GM18507 (cell line): ENCODE results near the gene PCCA.
"Not testable (repeated sequence)": the region's sequence is repeated elsewhere in the genome, so short reads cannot be mapped to it uniquely, and the experiment has no call there.

ENCODE experiments used
- DNase-seq: peaks from one replicate; pipeline ENCODE4 v3.0.0; 2011; ENCODE audit warnings: low read depth; ENCODE audit not compliant: insufficient read length; ENCODE audit errors: extremely low spot score
- FAIRE-seq: peaks from 2 replicates; lab custom pipeline; 2011; peaks lifted over from hg19 to GRCh38; lab: Jason Lieb, UNC

Gene PCCA

DNA sequence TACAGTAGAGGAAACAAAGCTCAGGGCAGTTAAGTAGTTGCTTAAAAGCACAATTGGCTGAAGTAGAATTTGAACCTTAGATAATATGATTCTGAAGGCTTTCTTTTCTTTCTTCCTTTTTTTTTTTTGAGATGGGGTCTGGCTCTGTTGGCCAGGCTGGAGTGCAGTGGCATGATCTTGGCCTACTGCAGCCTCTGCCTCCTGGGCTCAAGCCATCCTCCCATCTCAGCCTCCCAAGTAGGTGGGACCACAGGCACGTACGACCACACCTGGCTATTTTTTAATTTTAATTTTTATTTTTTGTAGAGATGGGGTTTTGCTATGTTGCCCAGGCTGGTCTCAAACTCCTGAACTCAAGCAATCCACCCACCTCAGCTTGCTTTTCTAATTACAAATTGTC lies 3.4 kb downstream of the PCCA start:
- not testable (repeated sequence) for FAIRE-seq, DNase-seq

DNA sequence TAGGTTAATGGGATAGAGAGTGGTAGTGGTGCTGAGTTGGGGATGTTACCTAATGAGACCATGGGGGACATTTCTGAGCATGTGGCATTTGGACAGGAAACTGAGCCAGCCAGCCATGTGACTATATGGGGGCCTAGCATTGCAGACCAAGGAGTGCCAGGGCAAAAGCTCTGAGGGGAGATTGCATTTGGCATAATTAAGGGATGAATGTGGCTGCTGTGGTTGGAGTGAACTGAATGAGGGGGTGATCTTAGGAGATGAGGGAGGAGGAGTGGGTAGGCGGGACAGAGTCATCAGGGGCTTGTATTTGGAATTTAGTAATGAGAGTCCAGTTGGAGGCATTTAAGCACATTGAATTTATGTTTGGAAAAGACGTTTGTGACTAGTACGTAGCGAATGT lies 6.6 kb downstream of the PCCA start:
- FAIRE-seq = no peak
- DNase-seq = no peak

DNA sequence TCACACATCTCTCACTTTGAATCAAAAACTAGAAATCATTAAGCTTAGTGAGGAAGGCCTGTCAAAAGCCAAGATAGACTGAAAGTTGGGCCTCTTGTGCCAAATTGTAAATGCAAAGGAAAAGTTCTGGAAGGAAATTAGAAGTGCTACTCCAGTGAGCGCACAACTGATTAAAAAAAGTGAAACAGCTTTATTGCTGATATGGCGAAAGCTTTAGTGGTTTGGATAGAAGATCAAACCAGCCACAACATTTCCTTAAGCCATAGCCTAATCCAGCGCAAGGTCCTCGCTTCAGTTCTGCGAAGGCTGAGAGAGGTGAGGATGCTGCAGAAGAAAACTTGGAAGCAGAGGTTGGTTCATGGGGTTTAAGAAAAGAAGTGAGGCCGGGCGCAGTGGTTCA lies 7.6 kb downstream of the PCCA start:
- DNase-seq = no peak
- no peak for FAIRE-seq

DNA sequence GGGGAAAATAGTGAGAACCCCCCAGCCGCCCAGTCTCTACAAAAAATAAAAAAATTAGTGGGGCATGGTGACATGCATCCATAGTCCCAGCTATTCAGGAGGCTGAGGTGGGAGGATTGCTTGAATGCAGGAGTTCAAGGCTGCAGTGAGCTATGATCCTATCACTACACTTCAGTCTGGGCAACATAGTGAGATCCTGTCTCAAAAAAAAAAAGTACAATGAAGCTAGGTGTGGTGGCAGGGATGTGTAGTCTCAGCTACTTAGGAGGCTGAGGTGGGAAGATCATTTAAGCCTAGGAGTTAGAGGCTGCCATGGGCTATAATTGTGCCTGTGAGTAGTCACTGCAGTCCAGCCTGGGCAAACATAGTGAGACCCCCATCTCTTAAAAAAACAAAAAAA lies 8.9 kb downstream of the PCCA start:
- FAIRE-seq = no peak
- no peak for DNase-seq

DNA sequence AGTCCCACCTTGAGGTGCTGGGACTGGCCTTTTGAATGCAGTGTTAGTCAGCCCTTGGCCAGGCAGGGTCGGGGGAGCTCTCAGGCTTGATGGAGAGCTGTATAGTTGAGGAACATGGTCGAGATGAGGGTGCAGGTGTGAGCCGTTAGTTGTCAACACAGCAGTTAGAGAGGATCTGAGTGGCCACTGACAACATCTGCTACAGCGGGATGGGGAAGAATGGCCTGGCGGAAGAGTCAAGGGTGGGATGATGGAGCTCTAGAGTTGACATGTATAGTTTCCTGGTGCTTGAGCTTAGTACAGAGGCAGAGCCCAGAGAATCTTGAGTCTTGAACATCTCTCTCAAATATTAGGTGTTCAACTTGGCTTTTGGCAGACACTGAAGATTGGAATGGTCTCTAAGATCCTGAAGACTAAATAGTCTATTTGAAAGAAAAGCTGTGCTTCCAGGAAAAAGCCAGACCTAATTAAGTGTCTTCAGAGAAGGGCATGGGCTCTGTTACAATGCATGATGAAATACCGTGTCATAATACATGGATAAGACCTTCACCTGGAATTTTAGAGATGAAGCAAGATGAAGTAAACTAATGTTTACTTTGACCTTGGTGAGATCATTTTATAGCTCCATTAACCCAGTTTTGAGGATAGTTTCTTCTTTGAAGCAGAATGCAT lies 9.7 kb downstream of the PCCA start:
- DNase-seq (no peak), FAIRE-seq (no peak)

DNA sequence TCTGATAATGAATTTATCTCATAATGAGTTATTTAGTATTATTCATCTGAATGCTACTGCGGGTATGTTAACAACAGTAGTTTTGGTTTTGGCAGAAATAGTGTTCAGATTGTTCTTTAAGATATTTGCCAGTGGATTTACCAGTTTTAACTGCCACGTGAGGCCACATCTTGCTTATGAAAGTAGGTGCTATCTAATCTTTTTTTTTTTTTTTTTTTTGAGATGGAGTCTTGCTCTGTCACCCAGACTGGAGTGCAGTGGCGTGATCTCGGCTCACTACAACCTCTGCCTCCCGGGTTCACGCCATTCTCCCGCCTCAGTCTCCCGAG lies 10.2 kb downstream of the PCCA start:
- not testable (repeated sequence) for FAIRE-seq, DNase-seq

DNA sequence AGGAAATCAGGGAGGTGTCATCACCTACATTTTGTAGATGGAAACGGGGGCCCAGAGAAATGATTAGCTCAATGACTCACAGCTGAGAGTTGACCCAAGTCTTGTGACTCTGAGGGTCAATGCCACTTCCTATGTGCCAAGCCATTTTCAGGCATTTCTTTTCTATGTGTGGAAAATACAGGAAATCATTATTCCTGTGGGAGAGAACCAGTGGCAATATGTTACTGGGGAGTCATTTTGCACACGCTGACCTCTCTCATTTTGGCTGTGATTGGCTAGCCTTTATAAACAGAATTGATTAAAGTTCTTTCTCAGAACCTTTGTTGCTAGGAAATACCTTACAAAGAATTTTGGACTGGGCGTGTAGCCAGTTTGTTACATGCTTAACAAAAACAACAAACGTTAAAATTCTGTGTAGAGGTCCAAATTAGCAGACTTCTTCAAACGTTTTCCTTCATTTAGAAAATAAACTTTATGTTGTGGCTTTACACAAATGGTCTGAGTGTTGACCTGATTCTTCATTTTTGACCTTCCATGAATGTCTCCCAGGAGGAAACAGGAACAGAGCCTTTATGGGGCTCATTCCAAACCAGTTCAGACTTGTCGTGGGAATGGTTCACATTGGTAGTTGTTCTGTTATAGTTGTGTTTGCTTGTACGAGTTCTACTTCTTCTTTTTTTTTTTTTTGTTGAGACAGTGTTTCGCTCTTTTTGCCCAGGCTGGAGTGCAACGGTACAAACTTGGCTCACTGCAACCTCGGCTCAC lies 11.4 kb downstream of the PCCA start:
- no peak for FAIRE-seq

DNA sequence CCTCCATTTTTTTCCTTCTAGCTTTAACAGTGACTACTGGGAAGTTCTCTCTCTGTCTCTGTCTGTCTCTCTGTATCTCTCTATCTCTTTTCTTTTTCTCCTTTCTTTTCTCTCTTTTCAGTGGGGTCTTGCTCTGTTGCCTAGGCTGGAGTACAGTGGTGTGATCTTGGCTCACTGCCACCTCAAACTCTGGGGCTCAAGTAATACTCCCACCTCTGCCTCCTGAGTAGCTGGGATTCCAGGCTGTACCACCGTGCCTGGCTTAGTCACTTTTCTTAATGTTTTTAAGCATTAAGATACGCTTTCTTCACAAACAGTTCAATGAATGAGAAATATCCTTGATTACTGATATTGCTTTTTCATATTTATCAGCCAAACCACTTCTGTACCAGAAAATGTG lies 13.1 kb downstream of the PCCA start:
- FAIRE-seq (no peak), DNase-seq (no peak)

More for the DNA sequence above, 11.4 kb downstream of the PCCA start:
- DNase-seq = no peak

DNA sequence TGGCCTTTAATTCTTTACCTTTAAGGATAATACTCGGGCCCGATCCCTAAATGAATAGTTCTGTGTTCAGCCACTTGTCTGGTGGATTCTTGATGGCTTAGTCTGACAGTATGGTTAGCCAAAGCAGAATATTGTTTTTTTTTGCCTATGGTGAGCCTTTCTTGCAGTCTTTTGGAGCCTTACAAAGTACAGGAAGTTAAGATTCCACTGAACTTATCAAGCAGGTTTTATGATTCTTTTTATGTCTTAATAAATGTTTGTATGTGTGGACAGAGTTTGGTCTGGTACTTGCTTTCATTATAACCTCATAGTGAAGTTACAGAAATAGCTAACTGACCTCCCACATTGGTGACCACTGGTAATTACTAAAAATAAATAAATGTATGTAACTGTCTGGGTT lies 17.1 kb downstream of the PCCA start:
- FAIRE-seq (no peak), DNase-seq (no peak)

DNA sequence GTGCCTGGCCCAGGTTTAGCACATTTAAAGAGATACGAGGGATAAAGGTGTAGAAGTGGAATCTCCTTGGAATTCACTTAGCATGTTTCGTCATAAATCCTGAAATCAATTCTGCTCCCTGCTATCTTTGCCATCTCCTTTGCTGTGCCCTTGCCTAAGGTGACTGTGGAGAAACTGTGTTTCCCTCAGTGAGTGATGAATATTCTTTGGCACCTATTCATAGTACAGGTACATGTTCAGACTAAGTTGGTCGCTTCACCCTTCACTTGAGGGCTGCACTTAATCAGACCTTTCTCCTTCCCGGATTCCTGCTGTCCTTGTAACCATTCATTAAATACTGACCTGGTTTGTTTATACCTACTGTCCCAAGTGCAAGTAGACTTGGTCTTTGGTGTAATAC lies 17.8 kb downstream of the PCCA start:
- no peak for FAIRE-seq
- DNase-seq = no peak

DNA sequence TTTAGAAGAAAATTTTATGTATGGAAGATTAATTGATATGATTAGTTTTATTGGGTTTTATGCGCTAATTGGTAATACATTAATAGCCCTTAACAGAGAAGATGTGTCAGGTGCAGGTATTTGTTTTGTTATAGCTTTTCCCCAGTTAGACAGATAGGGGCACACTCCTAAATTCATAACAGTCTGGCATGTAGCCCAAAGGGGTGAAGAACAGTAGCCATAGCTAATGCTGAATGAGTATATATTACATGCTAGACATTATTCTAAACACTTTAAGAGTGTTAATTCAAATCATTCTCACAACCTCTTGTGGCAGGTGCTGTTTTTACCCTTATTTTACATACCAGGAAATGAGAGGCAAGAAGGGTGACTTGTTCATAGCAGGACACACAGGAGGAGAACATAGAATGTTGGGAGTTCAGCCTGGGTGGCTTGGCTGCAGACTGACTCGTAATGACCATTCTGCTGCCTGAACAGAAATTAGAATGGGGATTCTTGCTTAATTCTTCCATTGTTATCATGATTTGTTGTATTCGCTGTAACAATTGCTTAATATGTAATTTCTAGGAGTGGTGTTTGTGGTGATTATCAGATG lies 20.1 kb downstream of the PCCA start:
- no peak for DNase-seq
- peak; percentile 60 for FAIRE-seq

DNA sequence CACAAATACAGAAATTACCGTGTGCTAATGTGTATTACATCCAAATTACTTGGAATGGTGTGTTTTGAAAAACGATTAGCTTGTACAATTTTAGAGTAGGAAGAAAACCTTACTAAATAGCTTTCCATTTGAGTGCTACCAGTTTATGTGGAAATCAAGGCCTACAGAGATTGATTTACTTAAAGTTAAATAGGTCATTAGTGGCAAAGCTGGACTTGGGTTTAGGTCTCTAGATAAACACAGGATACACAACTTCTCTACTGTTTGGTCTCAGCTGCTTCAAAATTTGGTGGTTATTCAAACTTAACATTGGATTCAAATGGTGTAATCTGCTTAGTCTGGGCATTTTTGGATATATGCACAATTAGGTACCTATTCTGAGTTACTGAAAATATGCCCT lies 21.4 kb downstream of the PCCA start:
- no peak for DNase-seq
- no peak for FAIRE-seq

DNA sequence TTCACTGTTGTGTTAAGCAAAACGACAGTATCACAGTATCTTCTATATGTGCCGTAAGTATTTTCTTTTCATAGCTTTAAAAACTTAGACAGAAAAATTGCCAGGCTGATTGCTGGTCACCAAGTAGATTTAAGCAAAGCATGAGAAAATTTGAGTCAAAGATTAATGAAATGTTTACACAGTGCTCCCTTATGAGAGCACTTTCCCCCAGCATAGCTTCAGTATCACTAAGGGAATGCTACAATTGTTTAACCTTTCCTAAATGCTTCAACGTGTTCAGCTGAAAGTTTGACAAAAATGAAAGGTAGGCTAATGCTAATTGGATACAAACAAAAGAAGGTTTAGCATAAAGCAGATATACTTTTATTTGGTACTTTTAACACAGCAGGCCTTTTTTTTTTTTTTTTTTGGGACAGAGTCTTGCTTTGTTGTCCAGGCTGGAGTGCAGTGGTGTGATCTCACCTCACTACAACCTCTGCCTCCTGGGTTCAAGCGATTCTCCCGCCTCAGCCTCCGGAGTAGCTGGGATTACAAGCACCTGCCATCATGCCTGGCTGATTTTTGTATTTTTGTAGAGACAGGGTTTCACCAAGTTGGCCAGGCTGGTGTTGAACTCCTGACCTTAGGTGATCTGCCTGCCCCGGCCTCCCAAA lies 23.4 kb downstream of the PCCA start:
- FAIRE-seq (no peak), DNase-seq (no peak)

DNA sequence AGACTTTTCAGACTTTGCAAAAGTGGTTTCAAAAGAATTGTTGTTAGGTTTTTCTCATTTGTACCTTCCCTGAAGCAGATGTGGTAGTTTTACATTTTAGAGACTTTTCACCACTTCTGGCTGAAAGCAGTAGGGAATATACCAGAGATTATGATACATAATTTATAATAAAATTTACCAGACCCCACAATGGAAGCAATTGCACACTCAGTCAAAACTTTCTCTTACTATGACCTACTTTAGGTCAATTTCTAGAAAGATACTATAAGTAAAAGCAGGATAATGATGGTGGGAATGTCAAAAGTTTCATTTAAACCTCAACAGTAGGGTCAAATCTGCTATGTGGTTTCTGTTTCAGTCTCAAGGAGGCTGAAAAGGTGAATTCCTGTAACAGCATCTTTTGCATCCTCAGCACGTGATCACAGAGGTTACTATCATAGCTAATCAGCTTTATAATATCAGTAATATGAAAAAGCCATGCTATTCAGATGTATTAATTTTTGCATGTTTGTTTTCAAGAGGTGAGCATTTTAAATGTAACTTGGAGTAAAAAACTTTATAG lies 26.9 kb downstream of the PCCA start:
- DNase-seq = no peak
- peak; percentile 51 for FAIRE-seq

DNA sequence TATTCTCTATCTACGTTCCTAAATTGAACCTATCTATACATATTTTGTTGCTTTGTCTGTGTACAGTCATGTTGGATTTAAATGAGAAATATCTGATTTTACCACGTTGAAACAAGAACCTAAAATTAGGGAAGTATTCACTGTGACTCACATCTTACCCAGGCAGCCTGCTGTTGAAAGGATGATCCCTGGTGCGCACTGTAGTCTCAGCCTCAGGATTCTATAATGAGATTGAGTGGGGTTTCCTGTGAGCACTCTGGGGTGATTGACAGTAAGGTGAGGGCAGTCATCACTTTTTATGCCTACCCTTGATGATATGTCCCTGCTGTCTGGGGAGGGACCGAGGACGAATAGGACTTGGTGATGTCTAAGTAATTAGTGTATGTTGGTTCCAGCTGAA lies 35.4 kb downstream of the PCCA start:
- no peak for DNase-seq
- no peak for FAIRE-seq

DNA sequence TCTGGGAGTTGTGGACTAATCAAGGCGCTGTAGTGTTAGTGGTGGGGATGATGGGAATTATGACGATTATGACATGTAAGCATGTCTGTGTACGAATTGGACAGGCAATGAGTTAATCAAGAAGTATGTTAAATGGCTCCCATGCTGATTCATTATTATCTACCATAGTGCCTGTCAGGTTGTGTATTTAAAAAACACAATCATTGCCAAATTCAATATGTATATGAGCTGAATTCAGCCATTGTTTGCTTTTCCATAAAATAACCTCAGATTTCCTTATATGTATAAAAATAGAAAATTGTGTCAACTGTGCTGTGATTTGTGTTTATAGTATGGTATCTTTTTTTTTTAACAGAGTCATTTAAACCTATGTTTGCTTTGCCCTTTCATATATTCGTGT lies 37.1 kb downstream of the PCCA start:
- no peak for FAIRE-seq

DNA sequence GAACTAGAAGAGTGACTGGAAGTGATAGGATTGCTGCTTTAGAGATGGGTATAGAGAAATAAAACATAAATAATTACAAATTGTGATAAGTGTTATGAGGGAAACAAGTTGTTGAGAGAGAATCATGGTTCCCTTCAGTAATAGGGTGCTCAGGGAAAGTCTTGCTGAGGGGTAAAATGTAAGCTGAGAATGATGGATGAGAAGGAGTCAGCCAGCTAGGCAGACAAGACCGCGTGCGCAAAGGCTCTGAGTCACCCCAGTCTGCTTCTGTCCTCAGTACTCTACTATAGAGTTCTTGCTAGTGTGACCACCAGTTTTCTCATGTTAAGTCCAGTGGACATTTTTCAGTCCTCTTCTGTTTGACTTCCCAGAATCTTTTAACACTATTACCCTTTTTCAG lies 39.5 kb downstream of the PCCA start:
- no peak for FAIRE-seq

More for the DNA sequence above, 37.1 kb downstream of the PCCA start:
- no peak for DNase-seq

DNA sequence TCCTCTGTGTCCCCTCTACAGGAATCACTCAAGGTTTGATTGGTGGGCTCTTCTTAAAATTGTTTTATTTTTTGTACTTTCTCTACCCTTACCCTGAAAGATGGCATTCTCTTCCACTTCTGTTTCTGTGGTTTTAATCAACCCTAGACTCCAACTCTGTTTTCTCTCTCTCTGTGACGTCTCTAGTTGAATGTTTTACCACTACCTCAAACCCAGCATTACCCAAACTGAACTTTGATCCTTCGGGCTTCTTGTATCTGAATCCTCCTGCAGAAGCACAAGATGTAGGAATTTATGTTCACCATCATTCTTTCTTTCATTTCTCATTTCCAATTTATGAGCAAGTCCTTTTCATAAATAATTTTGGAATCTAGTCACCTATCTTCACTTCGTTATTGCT lies 39.9 kb downstream of the PCCA start:
- FAIRE-seq (peak; percentile 73), DNase-seq (no peak)

More for the DNA sequence above, 39.5 kb downstream of the PCCA start:
- DNase-seq = no peak

DNA sequence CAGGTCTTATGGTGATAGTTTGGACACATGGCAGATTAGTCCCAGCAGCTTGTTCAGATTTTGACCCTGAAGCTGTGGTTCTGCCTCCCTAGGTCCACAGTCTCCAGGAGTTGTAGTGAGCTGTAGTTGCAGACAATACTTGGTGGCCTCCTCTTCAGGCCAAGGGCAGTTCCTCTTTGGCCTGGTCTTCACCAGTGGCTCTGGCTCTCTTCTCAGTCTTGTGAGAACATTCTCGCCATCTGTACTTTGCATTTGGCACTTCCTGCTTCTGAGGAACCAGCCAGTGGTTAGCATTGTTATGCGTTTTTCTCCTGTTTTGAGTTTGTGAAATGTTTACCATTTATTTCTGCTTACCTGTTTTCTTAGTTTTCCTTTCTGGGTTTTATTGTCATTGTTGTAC lies 40.7 kb downstream of the PCCA start:
- FAIRE-seq = peak; percentile 90
- no peak for DNase-seq

DNA sequence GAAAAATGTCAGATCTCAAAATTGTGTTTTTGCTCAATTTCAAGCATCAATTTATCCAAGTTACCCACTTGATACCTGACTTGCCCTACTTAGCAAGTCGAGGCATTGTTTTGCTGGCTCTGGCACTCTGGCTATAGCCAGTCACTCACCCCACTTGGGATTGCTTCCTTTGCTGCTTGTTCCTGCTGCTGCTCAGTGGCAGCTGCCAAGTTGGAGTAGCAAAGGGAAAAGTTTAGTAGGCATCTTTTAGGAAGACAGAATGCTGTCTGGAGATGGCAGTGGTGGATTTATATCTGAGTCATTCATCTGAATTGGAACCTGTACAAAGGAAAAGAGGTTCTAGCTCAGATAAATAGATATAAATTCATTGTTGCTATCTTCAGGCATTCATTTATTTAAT lies 41.2 kb downstream of the PCCA start:
- no peak for DNase-seq
- FAIRE-seq = no peak
